ENCODE data around the gene DPP9. TPM values are rescaled to one million over a fixed set of nuclear protein-coding genes. Genes with fewer than 3 reads are reported as not detected.

Gene DPP9
- total RNA-seq, 1 donor from 2014 or later, result 95.8 TPM

- no peak overlapping the region for H3K4me3 Mint-ChIP-seq
- no peaks in the 10 kb centered on the region for H3K27me3 Mint-ChIP-seq (ENCODE audit: insufficient read depth)
- H3K27ac Mint-ChIP-seq, result no peak overlapping the region
- intact Hi-C loops (cut with micrococcal nuclease), result no loop called here
- DNase-seq (ENCODE audit: low spot score), result no peak
- no peaks in the 10 kb centered on the region for H3K4me1 Mint-ChIP-seq (ENCODE audit: low read depth)
- peaks cover 32% of the 10 kb centered on the region for H3K36me3 Mint-ChIP-seq (ENCODE audit: low read depth)
- H3K9me3 Mint-ChIP-seq, result no peaks in the 10 kb centered on the region
Observed at GRCh38 chr19:4713384-4713951, 10.2 kb downstream of the DPP9 start.

DNA sequence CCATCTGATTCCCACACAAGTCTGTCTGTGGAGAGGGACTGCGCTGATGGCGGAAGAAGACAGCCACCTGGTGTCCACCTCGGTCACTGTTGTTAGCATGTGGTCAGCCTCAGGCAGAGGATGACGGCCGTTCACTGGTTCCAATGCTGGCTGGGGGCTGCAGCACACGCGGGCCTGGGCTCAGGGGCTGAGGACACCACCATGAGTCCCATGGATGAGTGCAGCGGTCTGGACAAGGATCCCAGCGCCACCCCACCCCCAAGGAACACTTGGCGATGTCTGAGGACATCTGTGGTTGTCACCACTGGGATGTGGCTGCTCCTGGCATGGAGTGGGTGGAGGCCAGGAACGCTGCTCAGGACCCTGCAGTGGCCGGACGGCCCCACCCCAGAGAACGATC lies 10.9 kb downstream of the DPP9 start:
- intact Hi-C loops (cut with micrococcal nuclease), result no loop called here
- Mint-ChIP-seq H3K27ac (no peak overlapping the region), H3K4me1 (ENCODE audit: low read depth) (no peaks in the 10 kb centered on the region), H3K27me3 (ENCODE audit: insufficient read depth) (no peaks in the 10 kb centered on the region), H3K36me3 (ENCODE audit: low read depth) (peaks cover 30% of the 10 kb centered on the region), H3K4me3 (no peak overlapping the region), H3K9me3 (no peaks in the 10 kb centered on the region)
- DNase-seq (ENCODE audit: low spot score), result no peak

- H3K27ac Mint-ChIP-seq, result no peak overlapping the region
- no peaks in the 10 kb centered on the region for H3K27me3 Mint-ChIP-seq (ENCODE audit: insufficient read depth)
- no peaks in the 10 kb centered on the region for H3K4me1 Mint-ChIP-seq (ENCODE audit: low read depth)
- H3K36me3 Mint-ChIP-seq (ENCODE audit: low read depth), result peaks cover 23% of the 10 kb centered on the region
- no peak overlapping the region for H3K4me3 Mint-ChIP-seq
- H3K9me3 Mint-ChIP-seq, result no peaks in the 10 kb centered on the region
- intact Hi-C loops (cut with micrococcal nuclease), result no loop called here
- no peak for DNase-seq (ENCODE audit: low spot score)
Observed at GRCh38 chr19:4711211-4711610, 12.4 kb downstream of the DPP9 start.

GRCh38 chr19:4710281-4710600 lies 13.4 kb downstream of the DPP9 start:
- Mint-ChIP-seq H3K4me3 (no peak overlapping the region), H3K27me3 (ENCODE audit: insufficient read depth) (no peaks in the 10 kb centered on the region), H3K36me3 (ENCODE audit: low read depth) (peaks cover 26% of the 10 kb centered on the region), H3K9me3 (no peaks in the 10 kb centered on the region), H3K27ac (no peak overlapping the region), H3K4me1 (ENCODE audit: low read depth) (no peaks in the 10 kb centered on the region)
- intact Hi-C loops (cut with micrococcal nuclease), result no loop called here
- DNase-seq (ENCODE audit: low spot score), result no peak

DNA sequence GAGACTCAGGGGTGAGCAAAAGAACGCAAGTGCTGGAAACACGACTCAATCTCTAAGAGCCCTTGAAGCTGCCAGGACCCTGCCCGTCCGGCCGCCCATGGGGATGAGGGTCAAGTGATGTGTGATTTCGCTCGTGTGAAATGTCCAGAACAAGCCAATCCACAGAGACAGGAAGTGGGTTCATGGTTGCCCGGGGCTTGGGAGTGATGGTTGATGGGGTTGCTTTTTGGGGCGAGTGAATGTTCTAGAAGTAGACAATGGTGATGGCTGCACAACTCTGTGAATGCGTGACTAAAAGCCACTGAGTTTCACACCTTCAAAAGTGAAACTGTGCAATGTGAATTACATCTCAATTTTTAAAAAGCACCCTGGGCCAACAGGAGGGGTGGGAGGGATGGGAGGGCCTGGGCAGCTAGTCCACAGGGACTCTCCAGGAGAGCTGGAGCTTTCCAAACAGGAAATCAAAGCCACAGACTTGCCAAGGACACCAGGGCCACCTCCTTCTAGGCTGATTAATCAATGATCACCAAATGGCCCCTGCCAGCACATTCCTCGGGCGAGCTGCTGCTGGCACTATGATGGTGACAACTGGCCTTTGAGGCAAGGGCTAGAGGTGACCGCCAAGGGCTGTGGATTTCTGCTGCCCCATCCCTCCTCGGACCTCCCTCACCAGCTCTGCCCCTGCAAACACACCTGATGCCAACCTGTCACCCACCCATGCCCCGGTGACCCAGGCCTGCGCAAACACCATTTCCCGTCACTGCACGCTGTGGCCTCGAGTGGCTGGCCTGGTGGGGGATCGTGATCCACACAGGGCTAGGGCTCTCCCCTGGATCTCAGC lies 14.0 kb downstream of the DPP9 start:
- intact Hi-C loops (cut with micrococcal nuclease), result no loop called here
- H3K4me1 Mint-ChIP-seq (ENCODE audit: low read depth), result no peaks in the 10 kb centered on the region
- no peak for DNase-seq (ENCODE audit: low spot score)
- H3K9me3 Mint-ChIP-seq, result no peaks in the 10 kb centered on the region
- no peak overlapping the region for H3K4me3 Mint-ChIP-seq
- H3K36me3 Mint-ChIP-seq (ENCODE audit: low read depth), result peaks cover 25% of the 10 kb centered on the region
- H3K27me3 Mint-ChIP-seq (ENCODE audit: insufficient read depth), result no peaks in the 10 kb centered on the region
- H3K27ac Mint-ChIP-seq, result peak overlapping the region; percentile 49

GRCh38 chr19:4707956-4708650 lies 15.5 kb downstream of the DPP9 start:
- H3K27ac Mint-ChIP-seq, result no peak overlapping the region
- H3K4me1 Mint-ChIP-seq (ENCODE audit: low read depth), result no peaks in the 10 kb centered on the region
- H3K4me3 Mint-ChIP-seq, result no peak overlapping the region
- H3K27me3 Mint-ChIP-seq (ENCODE audit: insufficient read depth), result no peaks in the 10 kb centered on the region
- DNase-seq (ENCODE audit: low spot score), result no peak
- intact Hi-C loops (cut with micrococcal nuclease), result no loop called here
- H3K36me3 Mint-ChIP-seq (ENCODE audit: low read depth), result peaks cover 21% of the 10 kb centered on the region
- H3K9me3 Mint-ChIP-seq, result no peaks in the 10 kb centered on the region

GRCh38 chr19:4707322-4707721 lies 16.3 kb downstream of the DPP9 start:
- no peak overlapping the region for H3K4me3 Mint-ChIP-seq

GRCh38 chr19:4705413-4706131 lies 18.1 kb downstream of the DPP9 start:
- no peak overlapping the region for H3K4me3 Mint-ChIP-seq
- H3K36me3 Mint-ChIP-seq (ENCODE audit: low read depth), result peaks cover 29% of the 10 kb centered on the region
- H3K9me3 Mint-ChIP-seq, result no peaks in the 10 kb centered on the region
- H3K27me3 Mint-ChIP-seq (ENCODE audit: insufficient read depth), result no peaks in the 10 kb centered on the region
- H3K27ac Mint-ChIP-seq, result no peak overlapping the region
- intact Hi-C loops (cut with micrococcal nuclease), result no loop called here
- H3K4me1 Mint-ChIP-seq (ENCODE audit: low read depth), result no peaks in the 10 kb centered on the region
- DNase-seq (ENCODE audit: low spot score), result no peak

More at GRCh38 chr19:4707322-4707721, 16.3 kb downstream of the DPP9 start:
- no peak overlapping the region for H3K27ac Mint-ChIP-seq
- H3K9me3 Mint-ChIP-seq, result no peaks in the 10 kb centered on the region
- H3K27me3 Mint-ChIP-seq (ENCODE audit: insufficient read depth), result no peaks in the 10 kb centered on the region
- DNase-seq (ENCODE audit: low spot score), result no peak
- H3K36me3 Mint-ChIP-seq (ENCODE audit: low read depth), result peaks cover 24% of the 10 kb centered on the region
- intact Hi-C loops (cut with micrococcal nuclease), result no loop called here
- H3K4me1 Mint-ChIP-seq (ENCODE audit: low read depth), result no peaks in the 10 kb centered on the region

DNA sequence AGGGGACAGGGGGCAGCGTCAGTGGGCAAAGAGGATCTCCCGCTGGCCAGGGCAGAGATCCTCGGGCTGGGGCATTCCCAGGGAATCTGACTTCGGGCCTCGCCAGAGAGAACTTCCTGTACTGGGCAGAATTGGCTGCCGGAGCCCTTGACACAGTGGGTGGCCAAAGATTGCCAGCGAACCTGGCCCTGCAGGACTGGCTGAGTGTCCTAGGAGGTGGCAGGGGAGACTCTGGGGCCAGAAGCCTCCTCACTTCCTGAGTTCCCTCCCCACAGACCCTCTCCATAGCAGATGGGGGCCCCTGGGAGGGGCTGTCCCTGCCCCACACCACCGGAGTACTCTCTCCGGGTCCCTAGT lies 19.3 kb downstream of the DPP9 start:
- intact Hi-C loops (cut with micrococcal nuclease), result no loop called here
- Mint-ChIP-seq H3K27ac (no peak overlapping the region), H3K4me3 (no peak overlapping the region), H3K4me1 (ENCODE audit: low read depth) (no peaks in the 10 kb centered on the region), H3K27me3 (ENCODE audit: insufficient read depth) (no peaks in the 10 kb centered on the region), H3K9me3 (no peaks in the 10 kb centered on the region), H3K36me3 (ENCODE audit: low read depth) (peaks cover 27% of the 10 kb centered on the region)
- no peak for DNase-seq (ENCODE audit: low spot score)

GRCh38 chr19:4703671-4704316 lies 19.8 kb downstream of the DPP9 start:
- H3K4me3 Mint-ChIP-seq, result no peak overlapping the region
- peaks cover 26% of the 10 kb centered on the region for H3K36me3 Mint-ChIP-seq (ENCODE audit: low read depth)
- no peak overlapping the region for H3K27ac Mint-ChIP-seq
- H3K4me1 Mint-ChIP-seq (ENCODE audit: low read depth), result no peaks in the 10 kb centered on the region
- intact Hi-C loops (cut with micrococcal nuclease), result no loop called here
- H3K9me3 Mint-ChIP-seq, result no peaks in the 10 kb centered on the region
- H3K27me3 Mint-ChIP-seq (ENCODE audit: insufficient read depth), result no peaks in the 10 kb centered on the region
- DNase-seq (ENCODE audit: low spot score), result no peak

DNA sequence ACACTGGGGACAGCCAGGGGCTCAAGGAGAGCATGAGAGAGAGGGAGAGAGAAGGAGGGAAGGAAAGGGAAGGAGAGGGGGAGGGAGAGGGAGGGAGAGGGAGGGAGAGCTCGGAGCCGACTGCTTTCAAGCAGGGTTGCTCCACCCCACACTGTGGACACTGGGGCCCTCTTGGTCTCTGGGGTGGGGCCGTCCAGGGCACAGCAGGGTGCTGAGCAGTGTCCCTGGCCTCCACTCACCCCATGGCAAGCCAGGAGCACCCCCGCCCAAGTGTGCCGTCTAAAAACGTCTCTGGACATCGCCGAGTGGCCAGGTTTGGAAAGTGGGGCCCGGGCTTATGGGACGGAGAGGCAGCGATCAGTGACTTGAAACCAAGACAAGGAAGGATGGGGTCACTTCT lies 20.9 kb downstream of the DPP9 start:
- H3K27ac Mint-ChIP-seq, result no peak overlapping the region
- intact Hi-C loops (cut with micrococcal nuclease), result no loop called here
- DNase-seq (ENCODE audit: low spot score), result no peak
- H3K27me3 Mint-ChIP-seq (ENCODE audit: insufficient read depth), result no peaks in the 10 kb centered on the region
- peaks cover 24% of the 10 kb centered on the region for H3K36me3 Mint-ChIP-seq (ENCODE audit: low read depth)
- H3K4me1 Mint-ChIP-seq (ENCODE audit: low read depth), result no peaks in the 10 kb centered on the region
- no peak overlapping the region for H3K4me3 Mint-ChIP-seq
- H3K9me3 Mint-ChIP-seq, result no peaks in the 10 kb centered on the region

DNA sequence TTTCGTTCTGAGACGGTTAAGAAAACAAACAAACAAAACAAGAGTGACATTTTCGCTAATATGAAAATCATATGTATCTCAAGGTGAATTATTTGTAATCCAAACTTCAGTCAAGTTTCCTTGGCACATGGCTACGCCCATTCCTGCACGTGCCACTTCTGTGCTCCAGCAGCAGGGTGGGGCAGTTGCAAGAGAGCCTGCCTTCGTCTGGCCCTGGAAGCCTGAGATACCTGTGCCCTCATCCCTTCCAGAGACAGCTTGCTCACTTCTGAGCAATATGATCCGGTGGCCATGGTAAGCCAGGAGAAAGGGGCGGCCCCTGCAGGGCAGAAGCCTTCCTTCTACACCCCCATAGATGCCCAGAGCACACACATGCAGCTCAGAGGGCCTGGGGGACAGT lies 22.1 kb downstream of the DPP9 start:
- Mint-ChIP-seq H3K36me3 (ENCODE audit: low read depth) (peaks cover 25% of the 10 kb centered on the region), H3K4me3 (no peak overlapping the region), H3K27ac (no peak overlapping the region), H3K4me1 (ENCODE audit: low read depth) (no peaks in the 10 kb centered on the region), H3K27me3 (ENCODE audit: insufficient read depth) (no peaks in the 10 kb centered on the region), H3K9me3 (no peaks in the 10 kb centered on the region)
- no peak for DNase-seq (ENCODE audit: low spot score)
- intact Hi-C loops (cut with micrococcal nuclease), result no loop called here

GRCh38 chr19:4700693-4700970 lies 23.0 kb downstream of the DPP9 start:
- H3K4me1 Mint-ChIP-seq (ENCODE audit: low read depth), result no peaks in the 10 kb centered on the region
- no peak for DNase-seq (ENCODE audit: low spot score)
- H3K9me3 Mint-ChIP-seq, result no peaks in the 10 kb centered on the region
- H3K4me3 Mint-ChIP-seq, result no peak overlapping the region
- no peaks in the 10 kb centered on the region for H3K27me3 Mint-ChIP-seq (ENCODE audit: insufficient read depth)
- intact Hi-C loops (cut with micrococcal nuclease), result no loop called here
- no peak overlapping the region for H3K27ac Mint-ChIP-seq
- peaks cover 25% of the 10 kb centered on the region for H3K36me3 Mint-ChIP-seq (ENCODE audit: low read depth)

All from activated T-helper 1 cell treated with anti-CD3 and anti-CD28 coated beads, Interleukin-12 subunit alpha, Interleukin-12 subunit beta, Interleukin-2, Interleukin-4 antibody, amounts not matched to agents 30 ng/mL and 10 ng/mL and 1 ng/mL, durations not matched to agents 14 hours and 24 hours and 36 hours (primary cell).